ENCODE results near the gene UBE2F. TPM values are rescaled to one million over a fixed set of nuclear protein-coding genes. Genes with fewer than 3 reads are reported as not detected.

The UBE2F gene
- total and polyA plus RNA-seq, 2 of the 13 experiments (the other 11 are each of a cell fraction or from before 2014, with no cell fraction given): 35.4 to 73.1 TPM

DNA sequence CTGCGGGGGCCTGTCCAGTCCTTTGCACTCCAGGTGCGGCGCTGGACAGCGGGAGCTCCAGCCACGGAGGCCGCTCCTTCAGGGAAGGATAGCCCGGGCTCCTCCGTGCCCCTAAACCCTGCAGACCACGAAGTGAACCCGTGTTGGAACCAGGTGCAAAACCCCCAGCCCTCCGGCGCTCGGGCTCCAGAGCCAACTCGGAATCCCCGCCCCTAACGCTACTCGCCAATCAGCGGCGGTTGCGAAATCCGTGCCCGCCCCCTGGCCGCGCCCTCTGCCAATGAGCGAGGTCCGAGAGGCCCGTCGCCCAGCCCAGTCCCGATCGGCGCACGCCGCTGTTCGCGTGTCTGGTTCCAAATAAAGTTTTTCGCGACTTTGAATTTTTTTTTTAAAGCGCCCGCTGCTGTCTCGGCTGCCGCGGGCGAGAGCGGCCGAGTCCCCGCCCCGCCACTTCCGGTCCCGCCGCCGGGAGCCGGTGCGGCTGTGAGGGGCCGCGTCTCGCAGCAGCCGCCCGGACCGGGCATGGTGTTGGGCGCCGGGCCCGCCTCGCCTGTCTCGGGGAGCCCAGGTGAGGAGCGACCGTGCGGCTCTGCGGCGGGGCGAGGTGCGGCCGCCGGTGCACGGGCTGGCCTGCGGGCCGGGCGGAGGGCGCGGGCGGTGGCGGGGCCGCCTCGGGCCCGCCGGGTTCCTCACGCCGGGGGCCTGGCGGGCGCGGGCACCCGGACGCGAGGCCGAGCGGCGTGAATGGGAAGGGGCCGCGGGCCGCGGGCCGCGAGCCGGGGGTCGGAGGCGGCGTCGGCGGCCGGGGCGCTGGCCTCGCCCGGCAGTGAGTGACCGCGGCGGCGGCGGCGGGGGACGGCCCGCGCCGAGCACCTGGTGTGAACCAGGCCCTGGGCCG is at the start of gene UBE2F (continued):
- TF ChIP-seq DR1 (CRISPR knock-in tag; IDR thresholded peaks at IDR 0.05): peak; percentile 79; the same call in 1 of the 2 replicates
- no peak for TF ChIP-seq ZNF7 (CRISPR knock-in tag; IDR thresholded peaks at IDR 0.05)
- TF ChIP-seq ZNF589 (CRISPR knock-in tag; conservative IDR thresholded peaks at IDR 0.05): 0 out of 2 replicates have a peak, but pooled peaks have one; percentile 12
- TF ChIP-seq FOXJ3 (CRISPR knock-in tag; IDR thresholded peaks at IDR 0.05; ENCODE audit: borderline replicate concordance): peak; percentile 51; the same call in 1 of the 2 replicates
- TF ChIP-seq, protein P1, sequence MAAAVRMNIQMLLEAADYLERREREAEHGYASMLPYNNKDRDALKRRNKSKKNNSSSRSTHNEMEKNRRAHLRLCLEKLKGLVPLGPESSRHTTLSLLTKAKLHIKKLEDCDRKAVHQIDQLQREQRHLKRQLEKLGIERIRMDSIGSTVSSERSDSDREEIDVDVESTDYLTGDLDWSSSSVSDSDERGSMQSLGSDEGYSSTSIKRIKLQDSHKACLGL (CRISPR knock-in tag; IDR thresholded peaks at IDR 0.05): peak; percentile 84; the same call in 1 of the 2 replicates
- TF ChIP-seq, protein P2, sequence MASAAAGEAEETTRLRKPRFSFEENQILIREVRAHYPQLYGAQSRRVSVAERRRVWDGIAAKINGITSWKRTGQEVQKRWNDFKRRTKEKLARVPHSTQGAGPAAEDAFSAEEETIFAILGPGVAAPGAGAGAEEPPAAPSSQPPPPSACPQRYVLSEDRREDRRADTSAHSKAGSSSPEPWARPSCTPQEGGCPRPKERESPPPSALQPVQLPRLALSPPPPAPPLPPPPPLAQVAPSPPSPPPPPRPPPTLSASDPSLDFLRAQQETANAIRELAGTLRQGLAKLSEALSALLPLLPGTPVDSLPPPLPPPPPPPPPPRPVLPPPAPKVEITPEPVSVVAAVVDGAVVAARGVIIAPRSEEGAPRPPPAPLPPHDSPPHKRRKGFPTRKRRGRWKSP (CRISPR knock-in tag; IDR thresholded peaks at IDR 0.05): peak; percentile 89
- TF ChIP-seq SMC3 (IDR thresholded peaks at IDR 0.05; ENCODE audit: low read length): peak; percentile 29; the same call in 1 of the 2 replicates
- 0 out of 2 replicates have a peak, but pooled peaks have one; percentile 54 for TF ChIP-seq REL (CRISPR knock-in tag; conservative IDR thresholded peaks at IDR 0.05)
- TF ChIP-seq JUND (CRISPR knock-in tag; IDR thresholded peaks at IDR 0.05): no peak
- TF ChIP-seq IKZF4 (CRISPR knock-in tag; IDR thresholded peaks at IDR 0.05; ENCODE audit: borderline replicate concordance, low read depth, not compliant biosample characterization): peak; percentile 21
- no peak for TF ChIP-seq JARID2 (CRISPR knock-in tag; IDR thresholded peaks at IDR 0.05; ENCODE audit: insufficient replicate concordance)
- TF ChIP-seq, protein P3, sequence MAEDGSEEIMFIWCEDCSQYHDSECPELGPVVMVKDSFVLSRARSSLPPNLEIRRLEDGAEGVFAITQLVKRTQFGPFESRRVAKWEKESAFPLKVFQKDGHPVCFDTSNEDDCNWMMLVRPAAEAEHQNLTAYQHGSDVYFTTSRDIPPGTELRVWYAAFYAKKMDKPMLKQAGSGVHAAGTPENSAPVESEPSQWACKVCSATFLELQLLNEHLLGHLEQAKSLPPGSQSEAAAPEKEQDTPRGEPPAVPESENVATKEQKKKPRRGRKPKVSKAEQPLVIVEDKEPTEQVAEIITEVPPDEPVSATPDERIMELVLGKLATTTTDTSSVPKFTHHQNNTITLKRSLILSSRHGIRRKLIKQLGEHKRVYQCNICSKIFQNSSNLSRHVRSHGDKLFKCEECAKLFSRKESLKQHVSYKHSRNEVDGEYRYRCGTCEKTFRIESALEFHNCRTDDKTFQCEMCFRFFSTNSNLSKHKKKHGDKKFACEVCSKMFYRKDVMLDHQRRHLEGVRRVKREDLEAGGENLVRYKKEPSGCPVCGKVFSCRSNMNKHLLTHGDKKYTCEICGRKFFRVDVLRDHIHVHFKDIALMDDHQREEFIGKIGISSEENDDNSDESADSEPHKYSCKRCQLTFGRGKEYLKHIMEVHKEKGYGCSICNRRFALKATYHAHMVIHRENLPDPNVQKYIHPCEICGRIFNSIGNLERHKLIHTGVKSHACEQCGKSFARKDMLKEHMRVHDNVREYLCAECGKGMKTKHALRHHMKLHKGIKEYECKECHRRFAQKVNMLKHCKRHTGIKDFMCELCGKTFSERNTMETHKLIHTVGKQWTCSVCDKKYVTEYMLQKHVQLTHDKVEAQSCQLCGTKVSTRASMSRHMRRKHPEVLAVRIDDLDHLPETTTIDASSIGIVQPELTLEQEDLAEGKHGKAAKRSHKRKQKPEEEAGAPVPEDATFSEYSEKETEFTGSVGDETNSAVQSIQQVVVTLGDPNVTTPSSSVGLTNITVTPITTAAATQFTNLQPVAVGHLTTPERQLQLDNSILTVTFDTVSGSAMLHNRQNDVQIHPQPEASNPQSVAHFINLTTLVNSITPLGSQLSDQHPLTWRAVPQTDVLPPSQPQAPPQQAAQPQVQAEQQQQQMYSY (CRISPR knock-in tag; IDR thresholded peaks at IDR 0.05): peak; percentile 4; the same call in 1 of the 2 replicates
- TF ChIP-seq ZNF775 (CRISPR knock-in tag; IDR thresholded peaks at IDR 0.05; ENCODE audit: borderline replicate concordance): no peak
- TF ChIP-seq ZNF451 (CRISPR knock-in tag; IDR thresholded peaks at IDR 0.05): no peak
- TF ChIP-seq MZF1 (CRISPR knock-in tag; IDR thresholded peaks at IDR 0.05; ENCODE audit: borderline replicate concordance): no peak
- TF ChIP-seq ARNT (IDR thresholded peaks at IDR 0.05): no peak
- no peak for TF ChIP-seq SP140L (CRISPR knock-in tag; IDR thresholded peaks at IDR 0.05; ENCODE audit: borderline replicate concordance)
- TF ChIP-seq CENPT (CRISPR knock-in tag; IDR thresholded peaks at IDR 0.05; ENCODE audit: low read depth): no peak; the same call in 1 of the 2 replicates
- 0 out of 2 replicates have a peak, but pooled peaks have one; percentile 54 for TF ChIP-seq CCDC6 (CRISPR knock-in tag; IDR thresholded peaks at IDR 0.05)
- peak; percentile 89; the same call in 1 of the 2 replicates for TF ChIP-seq TARDBP (CRISPR knock-in tag; IDR thresholded peaks at IDR 0.05)
- TF ChIP-seq ZBTB26 (CRISPR knock-in tag; IDR thresholded peaks at IDR 0.05; ENCODE audit: borderline replicate concordance): no peak
- peak; percentile 66 for TF ChIP-seq FOXA3 (CRISPR knock-in tag; IDR thresholded peaks at IDR 0.05)
- TF ChIP-seq CEBPB (IDR thresholded peaks at IDR 0.05; ENCODE audit: borderline replicate concordance, low read depth, low read length): peak; percentile 100
